NCI-H748 (cell line): ENCODE results near the gene ODAD4.

ENCODE experiments used
- DNase-seq: peaks from one replicate; lab custom pipeline; 2025; ENCODE audit not compliant: unreplicated experiment; lab: John Stamatoyannopoulos, UW

Gene ODAD4, protein sequence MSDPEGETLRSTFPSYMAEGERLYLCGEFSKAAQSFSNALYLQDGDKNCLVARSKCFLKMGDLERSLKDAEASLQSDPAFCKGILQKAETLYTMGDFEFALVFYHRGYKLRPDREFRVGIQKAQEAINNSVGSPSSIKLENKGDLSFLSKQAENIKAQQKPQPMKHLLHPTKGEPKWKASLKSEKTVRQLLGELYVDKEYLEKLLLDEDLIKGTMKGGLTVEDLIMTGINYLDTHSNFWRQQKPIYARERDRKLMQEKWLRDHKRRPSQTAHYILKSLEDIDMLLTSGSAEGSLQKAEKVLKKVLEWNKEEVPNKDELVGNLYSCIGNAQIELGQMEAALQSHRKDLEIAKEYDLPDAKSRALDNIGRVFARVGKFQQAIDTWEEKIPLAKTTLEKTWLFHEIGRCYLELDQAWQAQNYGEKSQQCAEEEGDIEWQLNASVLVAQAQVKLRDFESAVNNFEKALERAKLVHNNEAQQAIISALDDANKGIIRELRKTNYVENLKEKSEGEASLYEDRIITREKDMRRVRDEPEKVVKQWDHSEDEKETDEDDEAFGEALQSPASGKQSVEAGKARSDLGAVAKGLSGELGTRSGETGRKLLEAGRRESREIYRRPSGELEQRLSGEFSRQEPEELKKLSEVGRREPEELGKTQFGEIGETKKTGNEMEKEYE

DNA sequence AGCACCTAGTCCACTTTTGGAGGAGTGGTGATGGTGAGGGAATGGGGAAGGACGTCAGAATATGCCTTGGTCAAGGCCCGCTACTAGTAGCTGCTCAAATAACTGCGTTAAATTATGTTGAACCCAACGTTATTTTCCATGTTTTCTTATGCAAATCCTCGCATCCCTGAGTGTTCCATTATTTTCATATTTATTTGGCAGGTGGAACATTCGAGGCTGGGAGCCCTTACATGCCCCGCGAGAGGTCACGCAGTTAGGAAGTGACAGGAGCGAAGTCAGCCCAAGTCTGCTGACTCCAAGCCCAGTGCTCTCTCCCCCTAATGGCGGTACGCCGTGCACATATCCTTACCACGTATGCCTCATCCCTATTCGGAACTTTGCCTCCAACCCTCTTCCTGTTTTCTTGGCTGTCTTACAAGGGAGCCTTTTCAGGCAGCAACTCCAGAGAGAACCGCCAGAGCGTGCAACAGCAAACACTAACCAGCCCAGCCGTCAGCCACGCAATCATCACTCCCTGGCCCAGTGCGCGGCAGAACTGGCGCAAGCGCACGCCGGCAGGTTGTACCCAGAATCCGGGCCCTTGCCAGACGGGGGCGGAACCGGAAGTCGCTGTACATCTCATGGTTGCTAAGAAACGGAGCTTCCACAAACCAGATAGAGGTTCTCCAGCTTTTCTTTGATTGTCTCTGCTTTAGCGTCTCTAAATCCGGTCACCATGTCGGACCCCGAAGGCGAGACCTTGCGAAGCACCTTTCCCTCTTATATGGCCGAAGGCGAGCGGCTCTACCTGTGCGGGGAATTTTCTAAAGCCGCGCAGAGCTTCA lies at the start of gene ODAD4:
ODAD4 (plus strand) TSS at position 609 of the 824 bp plus-strand sequence; CDS start at position 716, 107 bp downstream.
- peak; percentile 96 for DNase-seq

DNA sequence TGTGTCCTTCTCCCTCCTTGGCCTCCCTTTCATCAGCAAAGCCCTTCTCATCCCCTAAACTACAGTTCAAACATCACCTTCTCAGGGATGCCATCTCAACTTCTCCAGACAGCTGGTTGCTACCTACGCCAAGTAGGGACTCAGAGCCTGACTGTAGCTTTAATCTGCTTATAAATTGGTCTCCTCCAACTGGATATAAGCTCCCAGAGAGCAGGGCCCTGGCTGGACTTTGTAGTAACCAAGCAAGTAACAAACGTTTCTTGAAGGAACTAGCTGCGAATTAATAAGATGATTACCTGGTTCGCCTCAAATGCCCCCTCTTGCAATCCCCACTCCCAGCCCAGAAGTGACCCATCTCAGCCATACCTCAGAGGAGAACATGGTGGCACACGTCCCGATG lies 47.7 kb upstream of the ODAD4 start:
- DNase-seq, result no peak

DNA sequence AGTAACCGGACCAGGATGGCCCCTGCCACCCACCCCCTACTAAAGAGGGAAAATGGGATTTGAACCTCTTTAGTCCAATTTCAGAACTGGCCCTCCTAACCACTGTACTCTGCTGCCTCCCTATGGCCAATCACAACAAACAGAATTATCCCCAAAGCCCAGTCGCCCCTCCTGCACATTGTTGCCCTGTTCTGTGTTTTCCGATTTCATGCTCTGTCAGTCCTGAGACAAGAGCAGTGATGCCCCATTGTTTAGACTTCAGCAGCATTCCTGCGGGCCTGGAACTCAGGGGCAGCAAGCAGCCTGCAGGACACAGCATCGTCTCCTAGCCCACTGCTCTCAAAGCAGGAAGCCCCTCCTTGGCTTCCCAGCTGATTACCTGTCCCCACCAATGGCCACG lies 44.7 kb upstream of the ODAD4 start:
- DNase-seq, result no peak

DNA sequence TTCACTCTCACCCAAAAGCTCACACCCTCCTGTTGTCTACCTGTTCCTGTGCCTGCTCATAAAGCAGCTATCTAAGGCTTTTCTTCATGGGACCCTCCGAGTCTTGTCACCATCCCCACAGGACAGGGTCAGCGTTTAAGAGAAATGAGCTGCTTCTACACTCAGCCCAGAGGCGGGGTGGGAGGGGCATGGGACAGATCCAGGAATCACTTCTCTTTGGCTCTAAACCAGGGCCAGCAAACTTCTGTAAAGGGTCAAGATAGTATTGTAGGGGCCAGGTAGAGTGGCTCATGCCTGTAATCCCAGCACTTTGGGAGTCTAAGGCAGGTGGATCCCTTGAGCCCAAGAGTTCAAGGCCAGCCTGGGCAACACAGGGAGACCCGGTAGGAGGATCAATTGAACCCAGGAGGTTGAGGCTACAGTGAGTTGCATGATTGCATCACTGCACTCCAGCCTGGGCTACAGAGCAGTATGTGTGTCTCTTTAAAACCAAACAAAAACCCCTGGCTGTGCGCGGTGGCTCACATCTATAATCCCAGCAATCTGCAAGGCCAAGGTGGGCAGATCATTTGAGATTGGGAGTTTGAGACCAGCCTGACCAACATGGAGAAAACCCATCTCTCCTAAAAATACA lies 42.0 kb upstream of the ODAD4 start:
- DNase-seq, result no peak

DNA sequence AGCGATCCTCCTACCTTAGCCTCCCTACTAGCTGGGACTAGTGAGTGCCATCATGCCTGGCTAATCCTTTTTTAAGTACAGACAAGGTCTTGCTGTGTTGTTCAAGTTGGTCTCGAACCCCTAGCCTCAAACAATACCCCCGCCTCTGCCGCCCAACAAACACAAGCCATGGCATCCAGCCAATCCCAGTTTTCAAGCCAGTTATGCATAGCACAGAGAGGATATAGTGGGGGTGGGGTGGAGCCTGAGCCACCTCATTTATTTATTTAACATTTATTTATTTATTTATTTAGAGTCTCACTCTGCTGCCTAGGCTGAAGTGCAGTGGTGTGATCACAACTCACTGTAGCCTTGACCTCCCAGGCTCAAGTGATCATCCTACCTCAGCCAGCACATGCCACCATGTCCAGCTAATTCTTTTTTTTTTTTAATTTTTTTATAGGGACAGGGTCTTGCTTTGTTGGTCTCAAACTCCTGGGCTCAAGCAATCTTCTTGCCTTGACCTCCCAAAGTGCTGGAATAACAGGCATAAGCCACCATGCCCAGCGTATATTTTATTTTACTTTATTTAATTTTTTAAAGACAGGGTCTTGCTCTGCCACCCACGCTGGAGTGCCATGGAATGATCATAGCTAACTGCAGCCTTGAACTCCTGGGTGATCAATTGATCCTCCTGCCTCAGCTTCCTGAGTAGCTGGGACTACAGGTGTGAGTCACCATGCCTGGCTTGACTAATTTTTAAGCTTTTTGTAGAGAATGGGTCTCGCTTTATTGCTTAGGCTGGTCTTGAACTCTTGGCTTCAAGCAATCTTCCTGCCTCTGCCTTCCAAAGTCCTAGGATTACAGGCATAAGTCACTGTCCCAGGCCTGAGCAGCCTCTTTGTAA lies 39.0 kb upstream of the ODAD4 start:
- no peak for DNase-seq

DNA sequence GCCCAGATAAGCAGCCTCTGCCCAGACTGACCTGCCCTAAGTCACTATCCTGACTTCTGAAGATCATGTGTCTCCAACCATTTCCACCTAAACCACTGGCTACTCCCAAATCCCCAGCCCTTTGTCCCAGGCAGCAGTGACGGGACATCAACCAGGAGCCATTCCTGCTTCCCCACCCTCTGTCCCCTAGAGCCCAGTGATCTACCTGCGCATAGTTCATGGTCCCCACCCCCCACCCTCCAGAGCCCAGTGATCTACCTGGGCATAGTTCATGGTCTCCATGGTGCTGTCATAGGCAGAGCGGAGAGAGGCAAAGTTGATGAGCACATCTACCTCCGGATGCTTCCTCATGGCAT lies 38.4 kb upstream of the ODAD4 start:
- no peak for DNase-seq

DNA sequence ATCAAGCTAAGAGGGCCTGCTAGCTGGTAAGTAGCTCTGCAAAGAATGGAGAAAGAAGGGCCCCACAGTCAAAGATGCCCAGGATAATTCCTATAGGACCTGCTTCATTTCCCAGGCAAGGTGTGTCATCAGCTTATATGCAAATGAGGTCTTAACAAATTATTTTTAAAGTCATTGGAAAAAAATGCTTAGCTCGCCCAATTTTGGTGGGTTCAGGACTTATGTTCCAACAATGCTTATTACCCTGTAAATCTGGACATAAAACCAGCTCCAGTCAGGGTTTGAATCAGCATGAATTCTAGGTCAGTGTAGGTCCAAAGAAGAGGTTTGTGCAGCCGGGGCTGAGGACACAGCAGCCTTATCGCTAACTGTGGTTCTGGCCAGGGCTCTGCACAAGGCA lies 37.0 kb upstream of the ODAD4 start:
- no peak for DNase-seq

DNA sequence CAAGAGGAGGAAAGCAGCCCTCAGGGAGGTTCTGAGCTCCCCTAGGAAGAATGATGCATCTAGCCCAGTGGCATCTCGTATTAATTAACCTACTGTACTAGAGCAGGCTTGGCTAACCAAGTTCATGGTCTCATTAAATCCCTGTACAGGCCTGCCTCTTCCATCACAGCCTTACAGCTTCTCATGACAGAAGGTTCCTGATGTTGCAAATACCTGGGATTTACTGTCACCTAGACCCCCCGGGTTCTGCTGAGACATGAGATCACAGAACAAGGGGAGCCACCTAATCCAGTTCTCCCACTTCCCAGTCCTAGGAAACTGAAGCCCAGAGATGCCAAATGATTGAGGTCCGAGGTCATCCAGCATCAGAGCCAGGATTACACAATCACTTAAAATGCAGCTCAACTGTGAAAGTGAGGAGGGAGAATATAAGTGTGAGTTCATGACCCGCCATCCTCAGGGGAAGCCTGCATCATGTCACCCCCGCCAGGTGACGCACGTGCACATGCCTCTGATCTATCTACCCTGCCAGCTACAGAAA lies 35.6 kb upstream of the ODAD4 start:
- DNase-seq, result no peak

DNA sequence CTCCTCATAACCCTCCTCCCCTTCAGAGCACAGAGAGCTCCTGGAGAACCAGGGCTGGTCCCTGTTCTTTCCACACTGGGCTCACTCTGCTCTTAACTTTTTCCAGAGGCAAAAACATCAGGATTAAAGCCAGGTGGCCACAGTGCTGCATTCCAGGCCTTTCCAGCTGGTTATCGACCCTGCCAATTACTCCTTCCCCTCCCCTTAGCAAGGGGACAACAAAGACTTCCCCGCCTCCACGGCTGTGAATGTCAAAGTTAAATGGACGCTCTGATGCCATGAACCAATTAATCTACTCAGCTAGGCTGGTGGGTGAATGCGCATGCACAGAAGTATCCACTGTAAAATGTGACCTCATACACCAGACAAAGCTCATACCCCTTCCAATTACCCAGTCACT lies 34.8 kb upstream of the ODAD4 start:
- no peak for DNase-seq

DNA sequence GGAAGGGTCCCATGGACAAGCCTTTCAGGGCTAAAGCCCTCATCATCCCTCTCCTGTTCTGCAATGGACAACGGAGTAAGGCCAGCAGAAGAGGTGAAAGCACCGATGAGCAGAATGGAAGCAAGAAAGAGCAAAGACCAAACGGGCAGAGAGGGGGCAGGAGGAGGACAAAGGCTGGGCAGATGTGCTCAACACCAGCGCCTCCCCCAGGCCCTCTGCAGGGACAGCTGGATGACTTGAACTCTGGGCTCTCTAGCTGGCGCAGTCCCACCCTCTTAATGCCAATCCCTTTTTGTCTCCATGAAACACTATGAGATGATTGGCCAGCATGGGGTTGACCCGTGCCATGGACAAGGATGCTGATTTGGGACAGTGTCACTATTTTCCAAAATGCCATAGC lies 33.7 kb upstream of the ODAD4 start:
- no peak for DNase-seq

DNA sequence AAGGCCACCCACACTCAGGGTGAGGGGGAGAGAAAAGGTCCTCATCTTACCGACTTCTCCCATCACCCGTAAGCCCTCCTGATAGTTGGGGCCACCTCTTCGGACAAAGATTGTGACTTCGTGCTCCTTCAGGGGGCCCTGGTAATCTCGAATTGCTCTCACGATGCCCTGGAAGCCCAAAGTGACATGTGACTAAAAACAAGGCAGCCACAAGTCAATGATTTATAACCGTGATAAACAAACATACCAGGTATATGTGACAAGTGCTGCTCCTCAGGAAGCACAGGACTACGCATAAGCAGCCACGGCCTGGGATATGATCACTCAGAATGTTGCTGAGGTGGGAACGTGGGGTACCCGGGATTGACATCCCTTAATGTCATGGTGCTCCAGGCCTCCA lies 28.8 kb upstream of the ODAD4 start:
- no peak for DNase-seq

DNA sequence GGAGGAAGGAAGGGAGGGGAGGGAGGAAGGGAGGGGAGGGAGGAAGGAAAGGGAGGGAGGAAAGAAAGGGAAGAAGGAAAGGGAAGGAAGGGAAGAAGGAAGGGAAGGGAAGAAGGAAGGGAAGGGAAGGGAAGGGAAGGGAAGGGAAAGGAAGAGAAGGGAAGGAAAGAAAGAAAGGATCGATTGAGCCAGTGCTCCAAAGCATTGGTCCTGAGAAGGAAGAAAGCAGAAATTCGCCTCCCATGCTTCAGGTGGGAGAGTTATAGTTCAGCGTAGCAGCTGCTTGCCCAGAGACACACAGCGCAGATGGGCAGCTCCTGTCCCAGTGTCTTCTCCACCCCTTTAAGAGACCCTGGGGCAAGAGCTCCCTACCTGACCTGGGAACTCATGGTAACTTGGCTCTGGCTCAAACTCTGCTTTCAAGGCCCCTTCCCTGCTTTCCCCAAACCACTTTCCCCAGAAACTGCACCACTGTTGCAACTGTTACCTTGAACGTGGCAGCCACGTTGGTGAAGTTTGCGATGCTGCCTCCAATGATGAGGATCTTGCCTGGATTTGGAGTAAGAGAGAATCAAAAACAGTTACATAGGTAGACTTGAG lies 26.1 kb upstream of the ODAD4 start:
- no peak for DNase-seq

DNA sequence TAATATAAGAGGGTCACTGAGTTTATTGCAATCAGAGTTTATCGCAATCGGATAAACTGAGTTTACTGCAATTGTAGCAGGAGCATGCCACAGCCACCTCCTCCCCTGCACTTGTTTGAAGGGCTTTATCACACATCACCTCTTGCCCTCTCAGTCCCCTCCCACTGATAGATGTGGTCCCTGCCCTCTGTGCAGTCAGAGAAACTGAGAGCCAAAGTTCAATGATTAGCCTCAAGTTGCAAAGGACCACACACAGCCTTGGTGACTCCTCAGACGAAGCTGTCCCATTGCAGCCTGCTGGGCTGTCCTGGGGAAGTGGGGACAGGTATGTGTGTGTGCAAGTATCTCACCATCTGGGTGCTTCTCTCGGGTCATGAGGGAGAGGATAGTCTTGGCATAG lies 25.2 kb upstream of the ODAD4 start:
- no peak for DNase-seq

DNA sequence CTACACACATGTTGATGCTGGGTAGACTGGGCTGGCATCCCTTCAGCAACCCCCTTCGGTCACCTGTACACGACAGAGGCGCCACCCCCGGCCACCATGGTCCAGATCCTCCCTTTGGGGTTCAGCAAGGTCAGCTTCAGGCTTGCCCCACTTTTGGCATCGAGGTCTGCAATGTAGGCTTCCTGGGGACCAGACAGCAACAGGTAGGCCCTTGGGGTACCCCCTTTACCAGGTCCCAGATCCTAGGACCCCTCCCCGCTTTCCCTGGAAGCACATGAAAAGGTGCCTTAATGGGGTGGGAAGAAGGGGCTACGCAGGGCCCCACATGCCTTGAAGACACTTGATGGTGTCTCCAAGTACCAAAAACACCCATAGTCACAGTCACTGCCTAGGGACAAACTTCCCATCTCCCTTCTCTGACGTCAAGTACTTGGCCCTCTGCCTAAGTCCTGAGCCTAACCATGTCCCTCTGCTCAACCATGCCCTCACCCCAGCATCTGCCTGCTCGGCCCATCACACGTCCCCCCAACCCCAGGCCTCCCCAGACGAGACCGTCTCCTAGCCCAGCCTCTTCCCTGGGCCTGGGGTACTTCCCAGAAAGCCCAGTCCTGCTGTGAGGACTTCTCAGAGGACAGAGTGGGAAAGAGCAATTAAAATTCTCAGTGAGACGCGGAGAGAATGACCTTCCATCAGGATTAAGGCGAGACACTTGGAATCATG lies 23.8 kb upstream of the ODAD4 start:
- DNase-seq, result no peak

DNA sequence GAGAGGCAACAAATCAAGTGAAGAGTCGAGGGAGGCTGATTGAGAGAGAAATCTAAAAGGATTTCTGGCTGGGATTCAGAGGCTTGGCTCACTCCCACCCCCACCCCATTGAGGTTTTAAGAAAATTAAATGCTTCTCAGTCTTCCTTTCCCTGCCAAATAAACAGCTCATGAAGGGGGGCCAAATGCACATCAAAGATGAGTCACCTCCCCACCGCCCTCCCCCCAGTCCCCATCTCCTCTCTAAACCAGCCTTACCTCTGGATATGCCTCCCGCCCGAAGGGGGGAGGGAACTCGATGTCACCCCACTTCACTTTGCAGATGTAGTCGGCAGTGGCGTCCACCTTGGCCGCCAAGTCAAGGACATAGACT lies 23.2 kb upstream of the ODAD4 start:
- DNase-seq, result no peak

DNA sequence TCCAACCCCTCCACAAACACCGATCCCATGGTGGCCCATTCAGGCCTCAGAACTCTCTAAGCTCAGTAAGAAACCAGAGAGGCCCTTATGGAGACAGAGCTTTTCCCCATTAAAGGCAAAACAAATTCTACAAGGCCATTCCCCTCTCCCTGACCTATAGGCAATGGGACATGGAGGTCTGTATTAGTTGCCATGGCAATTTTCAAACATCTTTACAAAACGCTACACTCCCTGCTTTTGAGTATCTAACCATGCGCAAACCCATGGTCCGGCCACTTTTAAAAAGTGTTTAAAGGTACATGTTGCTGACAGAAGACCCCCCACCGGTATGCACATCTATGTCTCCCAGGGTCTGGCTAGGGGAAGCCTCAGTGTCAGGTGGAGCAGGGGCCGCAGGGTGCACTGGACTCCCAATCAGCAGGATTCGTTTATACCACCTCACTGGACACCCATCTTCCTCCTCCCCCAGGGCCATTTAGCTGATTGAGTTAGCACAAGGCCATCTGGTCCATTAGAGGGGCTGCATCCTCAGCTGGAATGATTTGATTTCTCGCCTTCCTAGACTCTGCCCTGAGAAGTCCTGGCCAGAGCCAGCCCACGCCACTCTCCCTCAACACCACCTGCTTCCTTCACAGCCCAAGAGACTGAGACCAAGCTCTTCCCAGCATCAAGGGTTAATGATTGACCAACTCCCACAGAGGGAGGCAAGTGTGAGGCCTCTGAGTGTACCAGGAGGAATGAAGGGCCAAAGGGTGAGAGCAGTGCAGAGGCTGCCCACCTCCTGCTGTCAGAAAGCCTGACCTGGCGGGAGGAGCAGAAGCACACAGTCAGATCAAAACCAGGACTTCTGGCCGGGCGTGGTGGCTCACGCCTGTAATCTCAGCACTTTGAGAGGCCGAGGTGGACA lies 22.5 kb upstream of the ODAD4 start:
- no peak for DNase-seq

DNA sequence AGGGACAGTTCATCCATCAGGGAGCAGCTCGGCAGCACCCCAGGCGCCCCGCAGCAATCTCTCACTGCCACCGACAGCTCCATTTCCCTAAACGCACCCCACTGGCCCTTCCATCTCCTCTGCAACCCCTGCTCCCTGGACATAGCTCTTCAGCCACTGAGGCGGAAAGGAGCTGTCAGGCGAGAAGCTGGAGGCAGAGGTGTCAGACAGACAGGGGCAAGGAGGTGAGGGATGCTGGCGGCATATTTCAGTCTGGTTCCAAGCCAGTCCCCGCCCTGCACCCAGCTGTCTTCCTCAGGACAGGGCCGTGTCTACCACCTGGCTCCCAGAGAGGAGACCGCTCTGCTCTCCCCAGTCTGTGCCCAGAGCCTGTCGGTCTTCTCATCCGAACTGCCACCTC lies 21.3 kb upstream of the ODAD4 start:
- DNase-seq, result no peak

DNA sequence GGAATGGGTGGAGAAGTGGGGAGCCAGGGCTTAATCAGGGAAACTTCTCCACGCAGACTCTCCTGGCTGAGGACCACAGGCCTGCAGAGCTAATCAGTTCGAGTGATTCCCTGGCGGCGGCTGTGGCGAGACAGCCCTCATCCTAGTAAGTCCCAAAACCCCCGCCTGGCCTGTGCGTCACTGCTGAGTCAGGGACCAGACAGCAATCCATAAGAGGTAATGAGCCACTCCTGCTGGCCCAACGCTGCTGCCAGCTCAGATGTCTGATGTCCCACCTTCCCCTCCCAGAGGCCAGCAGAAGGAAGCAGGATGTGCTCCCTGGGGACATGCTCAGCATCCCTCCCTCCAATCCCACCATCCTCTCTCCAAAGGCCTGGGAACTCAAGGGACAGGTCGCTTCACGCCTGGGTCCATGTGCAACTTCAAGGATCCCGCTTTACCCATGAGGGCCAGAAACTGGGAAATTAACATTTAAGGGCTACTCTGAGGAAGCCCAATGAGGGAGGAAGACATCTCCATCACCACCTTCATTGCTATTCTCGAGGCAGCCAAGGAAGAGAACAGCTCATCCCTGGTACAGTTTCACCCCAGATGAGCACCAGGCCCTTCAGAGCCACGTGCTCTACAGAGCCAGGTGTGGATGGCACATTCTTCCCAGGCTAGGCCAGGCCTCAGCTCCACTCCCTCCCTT lies 19.6 kb upstream of the ODAD4 start:
- DNase-seq, result no peak
